GM12878 (cell line): ENCODE measurements around the gene CST2. TPM values are rescaled to one million over a fixed set of nuclear protein-coding genes. Genes with fewer than 3 reads are reported as not detected.

Experiments
- ATAC-seq: fragments of 200-7000 bp; cut with Tn5 transposase; 3 replicates; pipeline ENCODE4 v1.9.1; 2020; ENCODE audit warnings: mild to moderate bottlenecking, moderate library complexity
- BruUV-seq: library from RNA; stranded (reverse); fragments of 400-500 nt; replicated peaks from 2 replicates; lab custom pipeline; 2021; lab: Mats Ljungman, UMichigan
- CTCF ChIA-PET: fragments of 300-600 bp; sonication (Branson Sonifier 250); formaldehyde crosslinking; extraction: SDS; loops from one replicate; lab custom pipeline; 2021; ENCODE audit warnings: inconsistent platforms; lab: Yijun Ruan, JAX
- POLR2A ChIA-PET: fragments of 350-600 bp; formaldehyde crosslinking; extraction: SDS; loops from one replicate; lab custom pipeline; 2021; ENCODE audit warnings: inconsistent platforms; lab: Charles Lee
- RAD21 ChIA-PET: fragments of 300-600 bp; sonication (Branson Sonifier 250); formaldehyde crosslinking; loops from one replicate; lab custom pipeline; 2023; ENCODE audit warnings: antibody characterized with exemption; ENCODE audit not compliant: unreplicated experiment; lab: Charles Lee
- SMC1A ChIA-PET: fragments of 300-600 bp; sonication (Branson Sonifier 250); formaldehyde crosslinking; loops from one replicate; lab custom pipeline; 2023; ENCODE audit not compliant: unreplicated experiment, uncharacterized antibody; lab: Charles Lee
- DNase-seq: peaks from one replicate; pipeline ENCODE4 v3.0.0-alpha.2; 2011; ENCODE audit warnings: low read depth, low spot score
- FAIRE-seq: peaks from 3 replicates; lab custom pipeline; 2011; peaks lifted over from hg19 to GRCh38; lab: Jason Lieb, UNC
- H2AFZ ChIP-seq: 2 replicates; pipeline ENCODE4 v1.6.0; 2011; ENCODE audit warnings: low read depth, low read length, control low read depth; ENCODE audit not compliant: control insufficient read depth
- H3K27ac ChIP-seq: 2 replicates; pipeline ENCODE4 v1.5.1; 2011; ENCODE audit warnings: control low read depth; ENCODE audit not compliant: control insufficient read depth, insufficient read depth
- H3K27me3 ChIP-seq, 2 experiments: replicated peaks in 1 of 2; 2 replicates each; pipeline versions ENCODE4 v1.6.0 to v1.6.1; 2011; ENCODE audit warnings: low read length in 1 of 2; ENCODE audit not compliant: control insufficient read depth in 2 of 2, insufficient read depth in 2 of 2
- H3K36me3 ChIP-seq, 2 experiments: 2 replicates each; pipeline ENCODE4 v1.5.1; 2011; ENCODE audit warnings: low read length in 1 of 2; ENCODE audit not compliant: control insufficient read depth in 2 of 2, insufficient read depth in 2 of 2
- H3K4me1 ChIP-seq: 2 replicates; pipeline ENCODE4 v1.6.1; 2011; ENCODE audit warnings: mild to moderate bottlenecking, low read length, moderate library complexity, mixed read lengths; ENCODE audit not compliant: control insufficient read depth, insufficient read depth
- H3K4me2 ChIP-seq: 2 replicates; pipeline ENCODE4 v1.6.0; 2011; ENCODE audit warnings: control low read depth; ENCODE audit not compliant: control insufficient read depth, insufficient read depth
- H3K4me3 ChIP-seq: fragments of 200-600 bp; sonication (generic); 2 replicates; pipeline ENCODE4 v1.5.1; 2016
- H3K79me2 ChIP-seq: 2 replicates; pipeline ENCODE4 v1.6.0; 2011; ENCODE audit warnings: low read length; ENCODE audit not compliant: control insufficient read depth, insufficient read depth
- H3K9ac ChIP-seq: 2 replicates; pipeline ENCODE4 v1.8.0; 2011; ENCODE audit warnings: low read length, control low read depth, mixed read lengths; ENCODE audit not compliant: control insufficient read depth, insufficient read depth
- H3K9me3 ChIP-seq: replicated peaks from 3 replicates; pipeline ENCODE4 v1.5.1; 2011; ENCODE audit warnings: mild to moderate bottlenecking, low read length; ENCODE audit not compliant: control insufficient read depth, insufficient read depth
- H4K20me1 ChIP-seq: 2 replicates; pipeline ENCODE4 v1.6.0; 2011; ENCODE audit not compliant: control insufficient read depth, insufficient read depth
- CHD2 ChIP-seq: IDR thresholded peaks from 2 replicates; pipeline ENCODE4 v1.6.1; 2011; ENCODE audit warnings: low read depth, low read length, improper control_type of control experiment, borderline replicate concordance
- JUNB ChIP-seq: IDR thresholded peaks from 2 replicates; pipeline ENCODE4 v1.6.1; 2016; ENCODE audit warnings: antibody characterized with exemption, mild to moderate bottlenecking
- MTA2 ChIP-seq: fragments of 450-650 bp; IDR thresholded peaks from 2 replicates; pipeline ENCODE4 v1.6.1; 2016; ENCODE audit warnings: low read depth, mild to moderate bottlenecking, moderate library complexity
- NFYB ChIP-seq: IDR thresholded peaks from 2 replicates; pipeline ENCODE4 v1.6.1; 2011; ENCODE audit warnings: low read depth, mild to moderate bottlenecking, low read length, improper control_type of control experiment, moderate library complexity; ENCODE audit not compliant: insufficient read depth
- RAD51 ChIP-seq: fragments of 450-650 bp; IDR thresholded peaks from 2 replicates; pipeline ENCODE4 v1.6.1; 2016; ENCODE audit warnings: moderate library complexity, mild to moderate bottlenecking, inconsistent platforms
- REST ChIP-seq: IDR thresholded peaks from 2 replicates; pipeline ENCODE4 v1.6.1; 2012; ENCODE audit warnings: mild to moderate bottlenecking, low read depth, low read length
- SKIL ChIP-seq: fragments of 450-650 bp; IDR thresholded peaks from 2 replicates; pipeline ENCODE4 v1.6.1; 2017; ENCODE audit warnings: mild to moderate bottlenecking, low read depth, inconsistent platforms; ENCODE audit not compliant: poor library complexity, severe bottlenecking
- SREBF1 ChIP-seq: IDR thresholded peaks from 2 replicates; pipeline ENCODE4 v1.6.1; 2012; ENCODE audit warnings: mild to moderate bottlenecking, low read length
- YBX1 ChIP-seq: fragments of 450-650 bp; IDR thresholded peaks from 2 replicates; pipeline ENCODE4 v1.6.1; 2016; ENCODE audit warnings: antibody characterized with exemption
- WGBS: methylation state at CpG from one replicate; pipeline ENCODE4 v1.1.6; 2016; ENCODE audit warnings: low lambda C conversion rate; ENCODE audit not compliant: insufficient replicate concordance, insufficient coverage; ENCODE audit errors: missing lambda C conversion rate; 5-methylcytosine and 5-hydroxymethylcytosine counted together
- in situ Hi-C: fragments of 300-500 bp; cut with MboI; formaldehyde crosslinking; loops from 9 replicates; pipeline ENCODE4 v1.14.3; 2018; ENCODE audit warnings: mixed read lengths
- intact Hi-C: fragments of 100-400 bp; cut with micrococcal nuclease; formaldehyde crosslinking; loops from one replicate; pipeline ENCODE4 v1.14.2; 2022; ENCODE audit not compliant: unreplicated experiment
- polyA plus RNA-seq, 11 experiments: library from polyadenylated mRNA; depleted of rRNA in 4 of 11; unstranded in 6 of 11; stranded (reverse) in 5 of 11; fragments of >200 nt; fragmentation: Nextera tagmentation in 4 of 11; fragmentation: Illumina TruSeq in 1 of 11; extraction: Ambion mirVana in 4 of 11; extraction: Trizol in 1 of 11; gene quantifications; 1 replicate in 1 of 11; 2 replicates in 10 of 11; pipeline versions ENCODE4 v1.2.1 to v1.2.3, GENCODE V29; 2011 to 2016; ENCODE audit warnings: inconsistent platforms in 2 of 11, missing spikeins in 2 of 11, low read depth in 1 of 11
- total RNA-seq, 4 experiments: library from RNA; depleted of rRNA in 3 of 4; stranded (reverse); fragments of >200 nt in 3 of 4; fragmentation: Illumina TruSeq in 1 of 4; extraction: Trizol in 1 of 4; gene quantifications; 2 replicates each; pipeline versions ENCODE4 v1.2.1 to v1.2.3, GENCODE V29; 2013 to 2021

Gene CST2
- total and polyA plus RNA-seq, 10 of the 15 experiments (the other 5 are each of a cell fraction or from before 2014, with no cell fraction given), result not detected

- BruUV-seq, result no TSS peak
- no peaks in the 10 kb centered on the region for H3K4me1 ChIP-seq
- no peak overlapping the region for H3K4me2 ChIP-seq
- FAIRE-seq (no peak), DNase-seq (no peak), ATAC-seq (no peak)
- H3K36me3 ChIP-seq, result no peaks in the 10 kb centered on the region
- no peaks in the 10 kb centered on the region for H3K79me2 ChIP-seq
- no peak overlapping the region for H3K9ac ChIP-seq
- TF ChIP-seq SREBF1, result no peak
- no peak for TF ChIP-seq NFYB
- TF ChIP-seq CHD2, result no peak
- TF ChIP-seq JUNB, result no peak
- TF ChIP-seq MTA2, result no peak
- TF ChIP-seq REST, result no peak
- no peak for TF ChIP-seq RAD51
- no peak for TF ChIP-seq YBX1
- no peak for TF ChIP-seq SKIL
- H3K4me3 ChIP-seq, result no peak overlapping the region
- 13% methylated on average over 5 of the region's 5 CpGs for WGBS
- intact Hi-C loops (no loop called here), in situ Hi-C loops (no loop called here)
- ChIA-PET SMC1A (no interaction called here), RAD21 (no interaction called here), CTCF (no interaction called here), POLR2A (no interaction called here)
- H2AFZ ChIP-seq, result no peak overlapping the region
- H3K9me3 ChIP-seq, result no peaks in the 10 kb centered on the region
- H3K27ac ChIP-seq, result no peak overlapping the region
- no peaks in the 10 kb centered on the region for H3K27me3 ChIP-seq
- no peaks in the 10 kb centered on the region for H4K20me1 ChIP-seq
Observed at GRCh38 chr20:23856736-23857135, 30.2 kb upstream of the CST2 start.
